GM12878 (cell line): Measurements from ENCODE around the gene RNF32. TPM values are rescaled to one million over a fixed set of nuclear protein-coding genes. Genes with fewer than 3 reads are reported as not detected.

Experiments
- CBX3 ChIP-seq: fragments of 200-600 bp; sonication (generic); IDR thresholded peaks from 2 replicates; pipeline ENCODE4 v1.6.1; 2016; ENCODE audit warnings: low read depth, borderline replicate concordance
- CBX5 ChIP-seq: sonication (generic); IDR thresholded peaks from 2 replicates; pipeline ENCODE4 v1.6.1; 2016; ENCODE audit warnings: low read depth, moderate library complexity, mild to moderate bottlenecking, inconsistent platforms
- CREM ChIP-seq: IDR thresholded peaks from 2 replicates; pipeline ENCODE4 v1.6.1; 2014; ENCODE audit warnings: antibody characterized with exemption, low read depth
- DPF2 ChIP-seq: fragments of 450-650 bp; IDR thresholded peaks from 2 replicates; pipeline ENCODE4 v1.6.1; 2017; ENCODE audit warnings: mild to moderate bottlenecking
- EED ChIP-seq: sonication (generic); IDR thresholded peaks from 2 replicates; pipeline ENCODE4 v1.6.1; 2016; ENCODE audit warnings: antibody characterized with exemption, low read depth
- IKZF1 ChIP-seq: fragments of 450-650 bp; conservative IDR thresholded peaks from 2 replicates; pipeline ENCODE4 v1.6.1; 2017; ENCODE audit warnings: antibody characterized with exemption, mild to moderate bottlenecking
- JUNB ChIP-seq: IDR thresholded peaks from 2 replicates; pipeline ENCODE4 v1.6.1; 2016; ENCODE audit warnings: antibody characterized with exemption, mild to moderate bottlenecking
- KLF5 ChIP-seq: fragments of 450-650 bp; IDR thresholded peaks from 2 replicates; pipeline ENCODE4 v1.6.1; 2014; ENCODE audit warnings: mild to moderate bottlenecking; ENCODE audit not compliant: partially characterized antibody
- MAX ChIP-seq: IDR thresholded peaks from 2 replicates; pipeline ENCODE4 v1.6.1; 2012; ENCODE audit warnings: low read depth, low read length, improper control_type of control experiment
- MTA2 ChIP-seq: fragments of 450-650 bp; IDR thresholded peaks from 2 replicates; pipeline ENCODE4 v1.6.1; 2016; ENCODE audit warnings: low read depth, mild to moderate bottlenecking, moderate library complexity
- MXI1 ChIP-seq: fragments of 150-350 bp; IDR thresholded peaks from 2 replicates; pipeline ENCODE4 v1.6.1; 2011; ENCODE audit warnings: low read depth, mild to moderate bottlenecking, inconsistent platforms, low read length, improper control_type of control experiment
- NR2C2 ChIP-seq: IDR thresholded peaks from 2 replicates; pipeline ENCODE4 v1.6.1; 2011; ENCODE audit warnings: borderline replicate concordance, low read depth; ENCODE audit not compliant: control insufficient read depth, insufficient read length
- POLR2AphosphoS5 ChIP-seq: IDR thresholded peaks from 2 replicates; pipeline ENCODE4 v1.6.1; 2011; ENCODE audit warnings: mild to moderate bottlenecking, low read length, inconsistent platforms
- RELA ChIP-seq: fragments of 450-650 bp; IDR thresholded peaks from 2 replicates; pipeline ENCODE4 v1.8.0; 2014; ENCODE audit warnings: borderline replicate concordance; ENCODE audit not compliant: partially characterized antibody
- REST ChIP-seq: IDR thresholded peaks from 2 replicates; pipeline ENCODE4 v1.6.1; 2012; ENCODE audit warnings: mild to moderate bottlenecking, low read depth, low read length
- SP1 ChIP-seq: IDR thresholded peaks from one replicate; pipeline ENCODE4 v1.6.1; 2011; ENCODE audit warnings: low read depth, low read length
- SPI1 ChIP-seq: IDR thresholded peaks from 2 replicates; pipeline ENCODE4 v1.6.1; 2011; ENCODE audit warnings: low read depth, mild to moderate bottlenecking, low read length, moderate library complexity, borderline replicate concordance; ENCODE audit not compliant: insufficient read depth
- SRF ChIP-seq, 2 experiments: IDR thresholded peaks; 2 replicates each; pipeline ENCODE4 v1.6.1; 2011; ENCODE audit warnings: low read depth in 2 of 2, low read length in 2 of 2, mild to moderate bottlenecking in 1 of 2, moderate library complexity in 1 of 2
- YBX1 ChIP-seq: fragments of 450-650 bp; IDR thresholded peaks from 2 replicates; pipeline ENCODE4 v1.6.1; 2016; ENCODE audit warnings: antibody characterized with exemption
- ZNF207 ChIP-seq: fragments of 450-650 bp; IDR thresholded peaks from 2 replicates; pipeline ENCODE4 v1.6.1; 2014; ENCODE audit warnings: antibody characterized with exemption, mild to moderate bottlenecking, borderline replicate concordance
- ZNF274 ChIP-seq: IDR thresholded peaks from one replicate; pipeline ENCODE4 v1.8.0; 2011; ENCODE audit not compliant: insufficient read length, insufficient read depth
- polyA plus RNA-seq, 11 experiments: library from polyadenylated mRNA; depleted of rRNA in 4 of 11; unstranded in 6 of 11; stranded (reverse) in 5 of 11; fragments of >200 nt; fragmentation: Nextera tagmentation in 4 of 11; fragmentation: Illumina TruSeq in 1 of 11; extraction: Ambion mirVana in 4 of 11; extraction: Trizol in 1 of 11; gene quantifications; 1 replicate in 1 of 11; 2 replicates in 10 of 11; pipeline versions ENCODE4 v1.2.1 to v1.2.3, GENCODE V29; 2011 to 2016; ENCODE audit warnings: inconsistent platforms in 2 of 11, missing spikeins in 2 of 11, low read depth in 1 of 11
- total RNA-seq, 4 experiments: library from RNA; depleted of rRNA in 3 of 4; stranded (reverse); fragments of >200 nt in 3 of 4; fragmentation: Illumina TruSeq in 1 of 4; extraction: Trizol in 1 of 4; gene quantifications; 2 replicates each; pipeline versions ENCODE4 v1.2.1 to v1.2.3, GENCODE V29; 2013 to 2021
- TF ChIP-seq, protein P1 (sequence below), 3 experiments: IDR thresholded peaks in 2 of 3; conservative IDR thresholded peaks in 1 of 3; 2 replicates each; pipeline ENCODE4 v1.5.1; 2011; ENCODE audit warnings: low read depth in 3 of 3, low read length in 3 of 3, mild to moderate bottlenecking in 3 of 3, control low read depth in 2 of 3, moderate library complexity in 2 of 3, inconsistent platforms in 1 of 3, mixed read lengths in 1 of 3; ENCODE audit not compliant: control insufficient read depth in 2 of 3, insufficient read depth in 1 of 3; ENCODE audit errors: extremely low read depth in 1 of 3
- TF ChIP-seq, protein P2 (sequence below): fragments of 150-350 bp; IDR thresholded peaks from 2 replicates; pipeline ENCODE4 v1.6.1; 2014; ENCODE audit warnings: mild to moderate bottlenecking, low read depth, low read length
- TF ChIP-seq, protein P3 (sequence below): IDR thresholded peaks from 2 replicates; pipeline ENCODE4 v1.6.1; 2012; ENCODE audit warnings: low read depth, low read length, improper control_type of control experiment

The RNF32 gene
- total and polyA plus RNA-seq, 10 of the 15 experiments (the other 5 are each of a cell fraction or from before 2014, with no cell fraction given), result 2.5 to 7.2 (median 3.7) TPM

GRCh38 chr7:156640949-156641485, 443 bp downstream of the RNF32 start (continued):
- TF ChIP-seq SRF (IDR thresholded peaks at IDR 0.05; ENCODE audit: low read depth in 2 of 2, low read length in 2 of 2) (no peak), CBX3 (no peak), IKZF1 (no peak), NR2C2 (no peak), CREM (no peak; the same call in 1 of the 2 replicates), ZNF274 (no peak), RELA (no peak), ZNF207 (peak; percentile 25; the same call in 1 of the 2 replicates), JUNB (no peak), MTA2 (0 out of 2 replicates have a peak, but pooled peaks have one; percentile 36), POLR2AphosphoS5 (no peak; the same call in 1 of the 2 replicates), MAX (peak; percentile 42; the same call in 1 of the 2 replicates), REST (no peak), EED (no peak; the same call in 1 of the 2 replicates), SPI1 (no peak), YBX1 (no peak), DPF2 (no peak), KLF5 (peak; percentile 21), CBX5 (0 out of 2 replicates have a peak, but pooled peaks have one; percentile 50), MXI1 (peak; percentile 28; the same call in 1 of the 2 replicates), SP1 (no peak)
- TF ChIP-seq, protein P1, sequence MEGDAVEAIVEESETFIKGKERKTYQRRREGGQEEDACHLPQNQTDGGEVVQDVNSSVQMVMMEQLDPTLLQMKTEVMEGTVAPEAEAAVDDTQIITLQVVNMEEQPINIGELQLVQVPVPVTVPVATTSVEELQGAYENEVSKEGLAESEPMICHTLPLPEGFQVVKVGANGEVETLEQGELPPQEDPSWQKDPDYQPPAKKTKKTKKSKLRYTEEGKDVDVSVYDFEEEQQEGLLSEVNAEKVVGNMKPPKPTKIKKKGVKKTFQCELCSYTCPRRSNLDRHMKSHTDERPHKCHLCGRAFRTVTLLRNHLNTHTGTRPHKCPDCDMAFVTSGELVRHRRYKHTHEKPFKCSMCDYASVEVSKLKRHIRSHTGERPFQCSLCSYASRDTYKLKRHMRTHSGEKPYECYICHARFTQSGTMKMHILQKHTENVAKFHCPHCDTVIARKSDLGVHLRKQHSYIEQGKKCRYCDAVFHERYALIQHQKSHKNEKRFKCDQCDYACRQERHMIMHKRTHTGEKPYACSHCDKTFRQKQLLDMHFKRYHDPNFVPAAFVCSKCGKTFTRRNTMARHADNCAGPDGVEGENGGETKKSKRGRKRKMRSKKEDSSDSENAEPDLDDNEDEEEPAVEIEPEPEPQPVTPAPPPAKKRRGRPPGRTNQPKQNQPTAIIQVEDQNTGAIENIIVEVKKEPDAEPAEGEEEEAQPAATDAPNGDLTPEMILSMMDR (IDR thresholded peaks at IDR 0.05 in 2 of 3, conservative IDR thresholded peaks at IDR 0.05 in 1 of 3; ENCODE audit: control insufficient read depth in 2 of 3, extremely low read depth in 1 of 3, insufficient read depth in 1 of 3, low read depth in 3 of 3, low read length in 3 of 3), result no peak
- TF ChIP-seq, protein P2, sequence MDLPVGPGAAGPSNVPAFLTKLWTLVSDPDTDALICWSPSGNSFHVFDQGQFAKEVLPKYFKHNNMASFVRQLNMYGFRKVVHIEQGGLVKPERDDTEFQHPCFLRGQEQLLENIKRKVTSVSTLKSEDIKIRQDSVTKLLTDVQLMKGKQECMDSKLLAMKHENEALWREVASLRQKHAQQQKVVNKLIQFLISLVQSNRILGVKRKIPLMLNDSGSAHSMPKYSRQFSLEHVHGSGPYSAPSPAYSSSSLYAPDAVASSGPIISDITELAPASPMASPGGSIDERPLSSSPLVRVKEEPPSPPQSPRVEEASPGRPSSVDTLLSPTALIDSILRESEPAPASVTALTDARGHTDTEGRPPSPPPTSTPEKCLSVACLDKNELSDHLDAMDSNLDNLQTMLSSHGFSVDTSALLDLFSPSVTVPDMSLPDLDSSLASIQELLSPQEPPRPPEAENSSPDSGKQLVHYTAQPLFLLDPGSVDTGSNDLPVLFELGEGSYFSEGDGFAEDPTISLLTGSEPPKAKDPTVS, result no peak
- TF ChIP-seq, protein P3, sequence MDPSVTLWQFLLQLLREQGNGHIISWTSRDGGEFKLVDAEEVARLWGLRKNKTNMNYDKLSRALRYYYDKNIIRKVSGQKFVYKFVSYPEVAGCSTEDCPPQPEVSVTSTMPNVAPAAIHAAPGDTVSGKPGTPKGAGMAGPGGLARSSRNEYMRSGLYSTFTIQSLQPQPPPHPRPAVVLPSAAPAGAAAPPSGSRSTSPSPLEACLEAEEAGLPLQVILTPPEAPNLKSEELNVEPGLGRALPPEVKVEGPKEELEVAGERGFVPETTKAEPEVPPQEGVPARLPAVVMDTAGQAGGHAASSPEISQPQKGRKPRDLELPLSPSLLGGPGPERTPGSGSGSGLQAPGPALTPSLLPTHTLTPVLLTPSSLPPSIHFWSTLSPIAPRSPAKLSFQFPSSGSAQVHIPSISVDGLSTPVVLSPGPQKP, result no peak
